Liver (tissue), 9 donors: Measurements from ENCODE around the gene POLR2H. TPM values are rescaled to one million over a fixed set of nuclear protein-coding genes. Genes with fewer than 3 reads are reported as not detected.

ENCODE experiments used
- DNase-seq: peaks from one replicate; pipeline ENCODE4 v3.0.0-alpha.2; 2017; ENCODE audit warnings: low spot score
- H3K27ac ChIP-seq, 2 donors: one replicate each; pipeline ENCODE4 v1.7.0; 2013; ENCODE audit warnings: inconsistent platforms in 2 of 2, low read length in 2 of 2, control low read depth in 1 of 2, low read depth in 1 of 2, mild to moderate bottlenecking in 1 of 2
- H3K27me3 ChIP-seq, 4 donors: one replicate each; pipeline versions ENCODE4 v1.6.1 to v1.7.0; 2013; ENCODE audit warnings: low read length in 3 of 4, inconsistent platforms in 1 of 4, mild to moderate bottlenecking in 1 of 4, moderate library complexity in 1 of 4; ENCODE audit not compliant: control insufficient read depth in 4 of 4, insufficient read depth in 4 of 4
- H3K36me3 ChIP-seq, 4 donors: one replicate each; pipeline versions ENCODE4 v1.6.1 to v1.7.0; 2013; ENCODE audit warnings: low read length in 3 of 4, mild to moderate bottlenecking in 3 of 4, low read depth in 1 of 4, moderate library complexity in 1 of 4; ENCODE audit not compliant: control insufficient read depth in 4 of 4, insufficient read depth in 3 of 4
- H3K4me1 ChIP-seq, 4 donors: one replicate each; pipeline versions ENCODE4 v1.6.1 to v1.7.0; 2013; ENCODE audit warnings: low read length in 3 of 4, mild to moderate bottlenecking in 3 of 4, moderate library complexity in 1 of 4; ENCODE audit not compliant: control insufficient read depth in 4 of 4, insufficient read depth in 4 of 4
- H3K4me3 ChIP-seq, 3 donors: one replicate each; pipeline versions ENCODE4 v1.6.1 to v1.7.0; 2013; ENCODE audit warnings: low read length in 3 of 3, control low read depth in 1 of 3, low read depth in 1 of 3, mild to moderate bottlenecking in 1 of 3
- H3K9ac ChIP-seq, 2 donors: one replicate each; pipeline ENCODE4 v1.7.0; 2013; ENCODE audit warnings: low read length in 2 of 2, mild to moderate bottlenecking in 2 of 2, moderate library complexity in 2 of 2, control low read depth in 1 of 2, low read depth in 1 of 2
- H3K9me3 ChIP-seq, 4 donors: one replicate each; pipeline versions ENCODE4 v1.6.1 to v1.7.0; 2013; ENCODE audit warnings: low read length in 3 of 4; ENCODE audit not compliant: control insufficient read depth in 4 of 4
- EGR1 ChIP-seq, 2 donors: IDR thresholded peaks; 2 replicates each; pipeline ENCODE4 v1.6.1; 2016 to 2018; ENCODE audit warnings: antibody characterized with exemption in 2 of 2, low read depth in 2 of 2
- FOXA1 ChIP-seq: IDR thresholded peaks from 2 replicates; pipeline ENCODE4 v1.6.1; 2016; ENCODE audit warnings: antibody characterized with exemption
- GABPA ChIP-seq, 2 donors: IDR thresholded peaks in 1 of 2; conservative IDR thresholded peaks in 1 of 2; 2 replicates each; pipeline ENCODE4 v1.6.1; 2016; ENCODE audit warnings: antibody characterized with exemption in 2 of 2, mild to moderate bottlenecking in 1 of 2, moderate library complexity in 1 of 2
- HNF4A ChIP-seq, 2 donors: conservative IDR thresholded peaks; 2 replicates each; pipeline ENCODE4 v1.6.1; 2016; ENCODE audit warnings: antibody characterized with exemption in 2 of 2, mild to moderate bottlenecking in 2 of 2
- HNF4G ChIP-seq: IDR thresholded peaks from 2 replicates; pipeline ENCODE4 v1.6.1; 2016; ENCODE audit warnings: antibody characterized with exemption
- JUND ChIP-seq, 2 donors: IDR thresholded peaks; 2 replicates each; pipeline ENCODE4 v1.6.1; 2016; ENCODE audit warnings: antibody characterized with exemption in 2 of 2
- NR2F2 ChIP-seq: IDR thresholded peaks from 2 replicates; pipeline ENCODE4 v1.6.1; 2016; ENCODE audit warnings: antibody characterized with exemption
- RAD21 ChIP-seq, 2 donors: IDR thresholded peaks; 2 replicates each; pipeline ENCODE4 v1.6.1; 2016; ENCODE audit warnings: antibody characterized with exemption in 2 of 2, mild to moderate bottlenecking in 2 of 2
- SP1 ChIP-seq: IDR thresholded peaks from 2 replicates; pipeline ENCODE4 v1.6.1; 2018; ENCODE audit warnings: antibody characterized with exemption, mild to moderate bottlenecking
- TAF1 ChIP-seq: conservative IDR thresholded peaks from 2 replicates; pipeline ENCODE4 v1.6.1; 2016; ENCODE audit warnings: antibody characterized with exemption, mild to moderate bottlenecking
- YY1 ChIP-seq: IDR thresholded peaks from 2 replicates; pipeline ENCODE4 v1.6.1; 2016; ENCODE audit warnings: antibody characterized with exemption, mild to moderate bottlenecking
- WGBS: extraction: QIAGEN DNeasy Blood & Tissue Kit; methylation state at CpG from one replicate; pipeline ENCODE4 v1.1.7; 2013; 5-methylcytosine and 5-hydroxymethylcytosine counted together
- polyA plus RNA-seq, 2 donors: library from polyadenylated mRNA; stranded (reverse) in 1 of 2; unstranded in 1 of 2; fragments of 200-250 nt in 1 of 2; fragments of >200 nt in 1 of 2; fragmentation: Nextera tagmentation in 1 of 2; extraction: Ambion mirVana in 1 of 2; gene quantifications; one replicate each; pipeline versions ENCODE4 v1.2.1 to v1.2.3, GENCODE V29; 2013 to 2015
- total RNA-seq, 2 donors: library from RNA; depleted of rRNA; stranded (reverse); fragments of >200 nt; gene quantifications; one replicate each; pipeline ENCODE4 v1.2.3, GENCODE V29; 2014
- TF ChIP-seq, protein P1 (sequence below): IDR thresholded peaks from 2 replicates; pipeline ENCODE4 v1.6.1; 2016; ENCODE audit warnings: antibody characterized with exemption, mild to moderate bottlenecking
- TF ChIP-seq, protein P2 (sequence below): fragments of 150-350 bp; IDR thresholded peaks from 2 replicates; pipeline ENCODE4 v1.5.1; 2017; ENCODE audit warnings: improper control_type of control experiment, low read depth, low read length; ENCODE audit not compliant: missing input control
- TF ChIP-seq, protein P3 (sequence below): IDR thresholded peaks from 2 replicates; pipeline ENCODE4 v1.6.1; 2016; ENCODE audit warnings: antibody characterized with exemption
- TF ChIP-seq, protein P4 (sequence below): IDR thresholded peaks from 2 replicates; pipeline ENCODE4 v1.6.1; 2016; ENCODE audit warnings: antibody characterized with exemption
- donor health status: healthy.
- donor health status: healthy.
- donor health status: healthy.
- donor health status: healthy.
- donor health status: healthy.

POLR2H gene
- total and polyA plus RNA-seq, 4 donors: 25.7 to 55.7 (median 43.5) TPM

DNA sequence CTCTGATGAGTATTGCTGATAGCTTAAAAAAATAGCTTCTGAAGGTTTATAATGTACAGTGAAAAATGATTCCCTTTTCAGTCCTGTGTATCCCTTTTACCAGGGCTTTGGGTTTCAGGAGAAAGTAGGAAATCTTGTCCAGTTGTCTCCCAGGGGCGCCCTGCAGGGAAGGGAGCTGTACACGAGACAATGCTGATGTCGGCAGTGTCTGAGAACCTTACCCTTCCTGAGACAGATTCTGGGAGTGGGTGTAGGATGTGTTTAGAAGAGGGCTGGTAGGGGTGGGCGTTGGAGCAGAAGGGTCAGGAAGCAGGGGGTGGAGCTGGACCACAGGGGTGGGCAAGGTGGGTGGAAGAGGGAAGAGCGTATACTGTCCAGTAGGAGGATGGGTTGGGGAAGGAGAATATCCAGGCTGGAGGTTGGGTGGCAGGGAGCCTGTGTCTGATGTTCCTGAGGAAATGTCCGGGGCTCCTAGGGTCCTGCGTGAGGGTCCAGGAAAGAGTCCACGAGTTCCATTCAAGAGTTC is 10.8 kb downstream of the POLR2H start:
- Histone ChIP-seq H3K27me3 (no peaks in the 10 kb centered on the region), H3K4me3 (no peak overlapping the region), H3K9ac (no peak overlapping the region), H3K9me3 (no peaks in the 10 kb centered on the region), H3K27ac (no peak overlapping the region), H3K4me1 (peaks cover 0 to 23% (median 20%) of the 10 kb centered on the region in 4 donors), H3K36me3 (peaks cover 1 to 32% (median 27%) of the 10 kb centered on the region in 4 donors)
- TF ChIP-seq NR2F2: no peak
- no peak for TF ChIP-seq HNF4G
- TF ChIP-seq SP1: no peak
- TF ChIP-seq, protein P1, sequence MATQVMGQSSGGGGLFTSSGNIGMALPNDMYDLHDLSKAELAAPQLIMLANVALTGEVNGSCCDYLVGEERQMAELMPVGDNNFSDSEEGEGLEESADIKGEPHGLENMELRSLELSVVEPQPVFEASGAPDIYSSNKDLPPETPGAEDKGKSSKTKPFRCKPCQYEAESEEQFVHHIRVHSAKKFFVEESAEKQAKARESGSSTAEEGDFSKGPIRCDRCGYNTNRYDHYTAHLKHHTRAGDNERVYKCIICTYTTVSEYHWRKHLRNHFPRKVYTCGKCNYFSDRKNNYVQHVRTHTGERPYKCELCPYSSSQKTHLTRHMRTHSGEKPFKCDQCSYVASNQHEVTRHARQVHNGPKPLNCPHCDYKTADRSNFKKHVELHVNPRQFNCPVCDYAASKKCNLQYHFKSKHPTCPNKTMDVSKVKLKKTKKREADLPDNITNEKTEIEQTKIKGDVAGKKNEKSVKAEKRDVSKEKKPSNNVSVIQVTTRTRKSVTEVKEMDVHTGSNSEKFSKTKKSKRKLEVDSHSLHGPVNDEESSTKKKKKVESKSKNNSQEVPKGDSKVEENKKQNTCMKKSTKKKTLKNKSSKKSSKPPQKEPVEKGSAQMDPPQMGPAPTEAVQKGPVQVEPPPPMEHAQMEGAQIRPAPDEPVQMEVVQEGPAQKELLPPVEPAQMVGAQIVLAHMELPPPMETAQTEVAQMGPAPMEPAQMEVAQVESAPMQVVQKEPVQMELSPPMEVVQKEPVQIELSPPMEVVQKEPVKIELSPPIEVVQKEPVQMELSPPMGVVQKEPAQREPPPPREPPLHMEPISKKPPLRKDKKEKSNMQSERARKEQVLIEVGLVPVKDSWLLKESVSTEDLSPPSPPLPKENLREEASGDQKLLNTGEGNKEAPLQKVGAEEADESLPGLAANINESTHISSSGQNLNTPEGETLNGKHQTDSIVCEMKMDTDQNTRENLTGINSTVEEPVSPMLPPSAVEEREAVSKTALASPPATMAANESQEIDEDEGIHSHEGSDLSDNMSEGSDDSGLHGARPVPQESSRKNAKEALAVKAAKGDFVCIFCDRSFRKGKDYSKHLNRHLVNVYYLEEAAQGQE: no peak
- TF ChIP-seq EGR1 (IDR thresholded peaks at IDR 0.05; ENCODE audit: low read depth in 2 of 2): no peak
- no peak for TF ChIP-seq FOXA1
- TF ChIP-seq GABPA (IDR thresholded peaks at IDR 0.05 in 1 of 2, conservative IDR thresholded peaks at IDR 0.05 in 1 of 2): no peak
- no peak for TF ChIP-seq TAF1
- TF ChIP-seq, protein P2, sequence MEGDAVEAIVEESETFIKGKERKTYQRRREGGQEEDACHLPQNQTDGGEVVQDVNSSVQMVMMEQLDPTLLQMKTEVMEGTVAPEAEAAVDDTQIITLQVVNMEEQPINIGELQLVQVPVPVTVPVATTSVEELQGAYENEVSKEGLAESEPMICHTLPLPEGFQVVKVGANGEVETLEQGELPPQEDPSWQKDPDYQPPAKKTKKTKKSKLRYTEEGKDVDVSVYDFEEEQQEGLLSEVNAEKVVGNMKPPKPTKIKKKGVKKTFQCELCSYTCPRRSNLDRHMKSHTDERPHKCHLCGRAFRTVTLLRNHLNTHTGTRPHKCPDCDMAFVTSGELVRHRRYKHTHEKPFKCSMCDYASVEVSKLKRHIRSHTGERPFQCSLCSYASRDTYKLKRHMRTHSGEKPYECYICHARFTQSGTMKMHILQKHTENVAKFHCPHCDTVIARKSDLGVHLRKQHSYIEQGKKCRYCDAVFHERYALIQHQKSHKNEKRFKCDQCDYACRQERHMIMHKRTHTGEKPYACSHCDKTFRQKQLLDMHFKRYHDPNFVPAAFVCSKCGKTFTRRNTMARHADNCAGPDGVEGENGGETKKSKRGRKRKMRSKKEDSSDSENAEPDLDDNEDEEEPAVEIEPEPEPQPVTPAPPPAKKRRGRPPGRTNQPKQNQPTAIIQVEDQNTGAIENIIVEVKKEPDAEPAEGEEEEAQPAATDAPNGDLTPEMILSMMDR: no peak
- TF ChIP-seq JUND (IDR thresholded peaks at IDR 0.05): no peak
- TF ChIP-seq, protein P3, sequence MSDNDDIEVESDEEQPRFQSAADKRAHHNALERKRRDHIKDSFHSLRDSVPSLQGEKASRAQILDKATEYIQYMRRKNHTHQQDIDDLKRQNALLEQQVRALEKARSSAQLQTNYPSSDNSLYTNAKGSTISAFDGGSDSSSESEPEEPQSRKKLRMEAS: no peak
- no peak for TF ChIP-seq YY1
- DNase-seq: no peak
- WGBS: 83% methylated on average over 8 of the region's 8 CpGs

DNA sequence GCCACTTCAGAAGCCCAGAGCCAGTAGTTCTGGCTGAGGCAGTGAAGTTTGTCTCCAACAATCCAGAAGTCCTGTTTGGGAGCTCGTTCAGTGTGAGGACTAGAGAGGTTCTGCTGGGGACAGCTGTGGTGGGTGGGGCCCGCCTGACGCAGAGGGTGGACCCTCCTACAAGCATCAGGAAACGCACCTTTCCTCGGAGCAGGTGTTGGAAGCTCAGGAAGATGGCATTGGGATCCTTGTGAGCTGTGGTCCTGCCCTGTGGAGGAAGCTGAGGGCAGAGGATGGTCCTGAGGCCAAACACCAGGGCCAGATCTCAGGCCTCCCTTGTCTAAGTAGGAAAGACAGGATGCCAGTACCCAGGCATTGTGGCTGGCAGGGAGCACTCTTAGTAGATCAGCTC is 11.4 kb downstream of the POLR2H start:
- no peak for TF ChIP-seq EGR1 (IDR thresholded peaks at IDR 0.05; ENCODE audit: low read depth in 2 of 2)
- no peak for TF ChIP-seq TAF1
- TF ChIP-seq, protein P4, sequence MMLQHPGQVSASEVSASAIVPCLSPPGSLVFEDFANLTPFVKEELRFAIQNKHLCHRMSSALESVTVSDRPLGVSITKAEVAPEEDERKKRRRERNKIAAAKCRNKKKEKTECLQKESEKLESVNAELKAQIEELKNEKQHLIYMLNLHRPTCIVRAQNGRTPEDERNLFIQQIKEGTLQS: no peak
- TF ChIP-seq SP1: no peak
- TF ChIP-seq FOXA1: no peak
- no peak for TF ChIP-seq NR2F2
- TF ChIP-seq, protein P1: no peak
- TF ChIP-seq YY1: no peak
- no peak for TF ChIP-seq GABPA (IDR thresholded peaks at IDR 0.05 in 1 of 2, conservative IDR thresholded peaks at IDR 0.05 in 1 of 2)
- TF ChIP-seq JUND (IDR thresholded peaks at IDR 0.05): no peak
- no peak for TF ChIP-seq HNF4A (conservative IDR thresholded peaks at IDR 0.05)
- TF ChIP-seq RAD21 (IDR thresholded peaks at IDR 0.05): no peak
- TF ChIP-seq, protein P2: no peak
- H3K9me3 ChIP-seq: no peaks in the 10 kb centered on the region
- peaks cover 0 to 27% (median 20%) of the 10 kb centered on the region in 4 donors for H3K4me1 ChIP-seq
- 83% methylated on average over 5 of the region's 5 CpGs for WGBS
- no peak for DNase-seq
- no peak overlapping the region for H3K4me3 ChIP-seq
- H3K36me3 ChIP-seq: peaks cover 1 to 30% (median 26%) of the 10 kb centered on the region in 4 donors
- no peaks in the 10 kb centered on the region for H3K27me3 ChIP-seq
- H3K27ac ChIP-seq: no peak overlapping the region
- no peak overlapping the region for H3K9ac ChIP-seq
